OCI-LY3 (cell line): ENCODE data around the gene EGR2.

ENCODE experiments used
- EZH2phosphoT487 ChIP-seq: fragments of 200-600 bp; shearing (Covaris generic); IDR thresholded peaks from 2 replicates; pipeline ENCODE4 v1.6.1; 2018; ENCODE audit warnings: antibody characterized with exemption, mixed run types, low read depth
- TF ChIP-seq, protein P1 (sequence below): fragments of 200-600, 300-600 bp; sonication (generic); IDR thresholded peaks from 2 replicates; pipeline ENCODE4 v1.5.1; 2014; ENCODE audit warnings: antibody characterized with exemption, low read length, low read depth

DNA sequence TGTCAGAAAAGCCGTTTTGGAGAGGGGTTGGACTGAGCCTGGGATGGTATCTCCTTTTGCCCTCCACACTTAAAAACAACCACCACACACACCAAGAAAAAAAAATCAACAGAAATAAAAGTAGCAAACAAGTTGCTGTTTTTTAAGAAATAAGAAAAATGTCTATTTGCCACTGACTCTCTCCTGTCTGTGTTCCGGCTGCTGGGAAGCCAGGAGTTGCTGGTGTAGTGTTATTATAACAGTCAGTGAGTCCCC is 163 bp downstream of the EGR2 start:
- TF ChIP-seq, protein P1, sequence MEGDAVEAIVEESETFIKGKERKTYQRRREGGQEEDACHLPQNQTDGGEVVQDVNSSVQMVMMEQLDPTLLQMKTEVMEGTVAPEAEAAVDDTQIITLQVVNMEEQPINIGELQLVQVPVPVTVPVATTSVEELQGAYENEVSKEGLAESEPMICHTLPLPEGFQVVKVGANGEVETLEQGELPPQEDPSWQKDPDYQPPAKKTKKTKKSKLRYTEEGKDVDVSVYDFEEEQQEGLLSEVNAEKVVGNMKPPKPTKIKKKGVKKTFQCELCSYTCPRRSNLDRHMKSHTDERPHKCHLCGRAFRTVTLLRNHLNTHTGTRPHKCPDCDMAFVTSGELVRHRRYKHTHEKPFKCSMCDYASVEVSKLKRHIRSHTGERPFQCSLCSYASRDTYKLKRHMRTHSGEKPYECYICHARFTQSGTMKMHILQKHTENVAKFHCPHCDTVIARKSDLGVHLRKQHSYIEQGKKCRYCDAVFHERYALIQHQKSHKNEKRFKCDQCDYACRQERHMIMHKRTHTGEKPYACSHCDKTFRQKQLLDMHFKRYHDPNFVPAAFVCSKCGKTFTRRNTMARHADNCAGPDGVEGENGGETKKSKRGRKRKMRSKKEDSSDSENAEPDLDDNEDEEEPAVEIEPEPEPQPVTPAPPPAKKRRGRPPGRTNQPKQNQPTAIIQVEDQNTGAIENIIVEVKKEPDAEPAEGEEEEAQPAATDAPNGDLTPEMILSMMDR, result no peak
- TF ChIP-seq EZH2phosphoT487, result no peak
